OCI-LY7 (cell line): ENCODE measurements around the gene LDLRAD4.

ENCODE experiments used
- EZH2phosphoT487 ChIP-seq: fragments of 200-600 bp; sonication (generic); IDR thresholded peaks from 2 replicates; pipeline ENCODE4 v1.6.1; 2018; ENCODE audit warnings: low read depth, borderline replicate concordance, mild to moderate bottlenecking, mixed run types, antibody characterized with exemption, low read length, moderate library complexity, mixed read lengths
- TF ChIP-seq, protein P1 (sequence below): fragments of 200-600 bp; sonication (generic); conservative IDR thresholded peaks from 2 replicates; pipeline ENCODE4 v1.5.1; 2014; ENCODE audit warnings: mild to moderate bottlenecking, antibody characterized with exemption, low read length, moderate library complexity, mixed read lengths

DNA sequence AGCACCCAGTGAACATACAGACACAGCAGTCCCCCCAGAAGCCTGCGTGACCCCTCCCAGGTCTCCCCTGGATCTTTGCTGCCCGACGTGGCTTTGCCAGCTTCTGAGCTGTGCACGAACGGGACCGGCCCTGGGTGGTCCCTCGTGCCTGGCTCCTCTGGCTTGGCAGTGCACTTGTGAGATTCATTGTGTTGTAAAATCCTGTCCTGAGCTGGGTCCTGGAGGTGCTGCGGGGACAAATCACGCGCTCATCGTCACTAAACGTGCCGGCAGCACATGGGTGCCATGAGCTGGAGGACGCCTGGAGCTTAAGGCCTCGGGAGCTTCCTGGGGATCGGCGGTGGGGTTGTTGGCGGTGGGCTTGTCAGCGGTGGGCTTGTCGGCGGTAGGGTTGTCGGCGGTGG, 402.9 kb downstream of the LDLRAD4 start:
- TF ChIP-seq, protein P1, sequence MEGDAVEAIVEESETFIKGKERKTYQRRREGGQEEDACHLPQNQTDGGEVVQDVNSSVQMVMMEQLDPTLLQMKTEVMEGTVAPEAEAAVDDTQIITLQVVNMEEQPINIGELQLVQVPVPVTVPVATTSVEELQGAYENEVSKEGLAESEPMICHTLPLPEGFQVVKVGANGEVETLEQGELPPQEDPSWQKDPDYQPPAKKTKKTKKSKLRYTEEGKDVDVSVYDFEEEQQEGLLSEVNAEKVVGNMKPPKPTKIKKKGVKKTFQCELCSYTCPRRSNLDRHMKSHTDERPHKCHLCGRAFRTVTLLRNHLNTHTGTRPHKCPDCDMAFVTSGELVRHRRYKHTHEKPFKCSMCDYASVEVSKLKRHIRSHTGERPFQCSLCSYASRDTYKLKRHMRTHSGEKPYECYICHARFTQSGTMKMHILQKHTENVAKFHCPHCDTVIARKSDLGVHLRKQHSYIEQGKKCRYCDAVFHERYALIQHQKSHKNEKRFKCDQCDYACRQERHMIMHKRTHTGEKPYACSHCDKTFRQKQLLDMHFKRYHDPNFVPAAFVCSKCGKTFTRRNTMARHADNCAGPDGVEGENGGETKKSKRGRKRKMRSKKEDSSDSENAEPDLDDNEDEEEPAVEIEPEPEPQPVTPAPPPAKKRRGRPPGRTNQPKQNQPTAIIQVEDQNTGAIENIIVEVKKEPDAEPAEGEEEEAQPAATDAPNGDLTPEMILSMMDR: no peak
- TF ChIP-seq EZH2phosphoT487: no peak
